GM18507 (cell line): ENCODE measurements around the gene ELF2.
"Not testable (repeated sequence)": the region's sequence is repeated elsewhere in the genome, so short reads cannot be mapped to it uniquely, and the experiment has no call there.

ENCODE experiments used
- DNase-seq: peaks from one replicate; pipeline ENCODE4 v3.0.0; 2011; ENCODE audit warnings: low read depth; ENCODE audit not compliant: insufficient read length; ENCODE audit errors: extremely low spot score
- FAIRE-seq: peaks from 2 replicates; lab custom pipeline; 2011; peaks lifted over from hg19 to GRCh38; lab: Jason Lieb, UNC

The ELF2 gene

DNA sequence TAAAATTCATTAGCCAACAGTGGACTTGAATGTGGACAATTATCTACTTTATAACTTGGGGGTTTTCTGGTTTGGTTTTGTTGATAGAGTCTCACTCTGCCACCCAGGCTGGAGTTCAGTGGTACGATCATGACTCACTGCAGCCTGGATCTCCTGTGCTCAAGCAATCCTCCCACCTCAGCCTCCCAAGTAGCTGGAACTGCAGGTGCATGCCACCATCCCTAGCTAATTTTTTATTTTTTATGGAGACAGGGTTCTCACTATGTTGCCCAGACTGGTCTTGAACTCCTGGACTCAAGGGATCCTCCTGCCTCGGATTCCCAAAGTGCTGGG is 12.4 kb upstream of the ELF2 start:
- DNase-seq (no peak), FAIRE-seq (no peak)

DNA sequence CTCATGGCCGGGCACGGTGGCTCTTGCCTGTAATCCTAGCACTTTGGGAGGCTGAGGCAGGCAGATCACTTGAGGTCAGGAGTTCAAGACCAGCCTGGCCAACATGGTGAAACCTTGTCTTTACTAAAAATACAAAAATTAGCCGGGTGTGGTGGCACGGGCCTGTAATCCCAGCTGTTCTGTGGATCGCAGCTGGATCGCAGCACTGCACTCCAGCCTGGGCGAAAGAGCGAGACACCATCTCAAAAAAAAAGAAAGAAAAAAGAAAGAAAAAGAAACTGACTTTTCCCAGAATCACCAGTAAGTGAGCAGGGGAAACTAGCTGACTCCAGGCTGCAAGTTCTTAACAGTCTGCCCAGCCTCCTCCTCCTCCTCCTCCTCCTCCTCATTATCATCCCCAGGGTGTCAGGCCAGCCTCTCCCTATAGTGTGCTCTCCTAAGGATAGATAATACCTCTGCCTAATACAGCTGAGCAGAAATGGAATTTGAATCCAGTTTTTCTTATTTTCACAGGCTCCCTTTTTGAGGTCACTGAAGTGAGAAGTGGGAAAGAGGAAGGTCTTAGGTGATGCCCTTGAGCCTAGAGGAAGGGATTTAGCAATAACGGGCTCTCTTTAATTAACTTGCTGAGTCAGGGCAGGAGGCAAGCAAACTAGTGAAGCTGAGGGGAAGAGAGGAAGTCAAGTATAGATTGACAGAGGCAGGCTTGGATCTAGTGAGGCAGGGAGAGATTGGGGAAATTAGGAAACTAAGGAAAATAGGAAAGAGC is 11.8 kb upstream of the ELF2 start:
- DNase-seq, result no peak

DNA sequence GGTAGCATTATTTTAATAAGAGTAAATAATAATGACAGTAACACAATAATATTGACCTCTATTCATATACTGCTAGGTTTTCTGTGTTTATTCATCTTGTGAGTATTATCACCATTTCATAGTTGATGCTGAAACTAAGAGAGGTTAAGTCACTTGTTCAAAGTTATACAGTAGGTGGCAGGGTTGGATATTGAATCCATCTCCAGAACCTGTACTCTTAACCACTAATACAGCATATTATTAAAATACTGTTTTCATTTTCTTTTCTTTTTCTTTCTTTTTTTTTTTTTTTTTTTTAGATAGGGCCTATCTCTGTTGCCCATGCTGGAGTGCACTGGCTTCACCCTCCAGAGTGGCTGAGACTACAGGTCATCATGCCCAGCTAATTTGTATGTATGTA is 7.1 kb upstream of the ELF2 start:
- DNase-seq (no peak), FAIRE-seq (peak; percentile 12)

More for the DNA sequence above, 11.8 kb upstream of the ELF2 start:
- FAIRE-seq, result no peak

DNA sequence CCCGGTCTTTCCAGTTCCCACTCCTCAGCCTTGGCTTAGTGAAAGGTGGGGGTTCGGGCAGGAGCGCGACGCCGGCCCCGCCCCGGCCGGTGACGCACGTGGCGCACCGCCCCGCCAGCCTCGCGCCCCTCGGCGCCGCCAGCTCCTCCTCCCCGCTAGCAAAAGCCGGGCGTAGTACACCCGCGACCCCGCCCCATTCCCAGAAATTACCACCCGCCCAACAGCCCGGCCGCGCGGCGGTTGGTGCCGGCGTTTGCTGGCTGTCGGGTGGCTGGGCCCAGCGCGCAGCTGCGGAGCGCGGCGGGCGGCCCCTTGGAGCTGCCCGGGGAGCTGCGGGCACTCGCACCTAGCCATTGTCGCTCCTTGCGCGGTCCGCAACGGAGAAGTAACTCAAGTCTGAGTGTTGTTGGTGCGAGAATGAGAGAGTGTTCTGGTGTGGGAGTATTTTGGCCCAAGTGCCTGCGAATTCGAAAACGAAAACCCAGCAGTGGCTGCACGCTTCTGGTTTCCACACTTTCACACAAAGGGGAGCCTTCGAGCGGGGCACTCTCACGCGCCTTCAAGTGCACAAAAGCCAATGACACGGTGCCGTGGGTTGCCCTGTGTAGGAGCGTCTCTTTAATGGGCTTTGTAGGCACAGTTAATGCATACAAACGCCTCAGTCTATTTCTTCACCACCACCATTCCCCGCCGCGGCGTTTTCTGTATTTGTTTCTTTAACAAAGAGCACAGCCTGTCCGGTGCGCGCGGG is 1.0 kb upstream of the ELF2 start:
- DNase-seq (peak; percentile 47), FAIRE-seq (peak; percentile 83)

DNA sequence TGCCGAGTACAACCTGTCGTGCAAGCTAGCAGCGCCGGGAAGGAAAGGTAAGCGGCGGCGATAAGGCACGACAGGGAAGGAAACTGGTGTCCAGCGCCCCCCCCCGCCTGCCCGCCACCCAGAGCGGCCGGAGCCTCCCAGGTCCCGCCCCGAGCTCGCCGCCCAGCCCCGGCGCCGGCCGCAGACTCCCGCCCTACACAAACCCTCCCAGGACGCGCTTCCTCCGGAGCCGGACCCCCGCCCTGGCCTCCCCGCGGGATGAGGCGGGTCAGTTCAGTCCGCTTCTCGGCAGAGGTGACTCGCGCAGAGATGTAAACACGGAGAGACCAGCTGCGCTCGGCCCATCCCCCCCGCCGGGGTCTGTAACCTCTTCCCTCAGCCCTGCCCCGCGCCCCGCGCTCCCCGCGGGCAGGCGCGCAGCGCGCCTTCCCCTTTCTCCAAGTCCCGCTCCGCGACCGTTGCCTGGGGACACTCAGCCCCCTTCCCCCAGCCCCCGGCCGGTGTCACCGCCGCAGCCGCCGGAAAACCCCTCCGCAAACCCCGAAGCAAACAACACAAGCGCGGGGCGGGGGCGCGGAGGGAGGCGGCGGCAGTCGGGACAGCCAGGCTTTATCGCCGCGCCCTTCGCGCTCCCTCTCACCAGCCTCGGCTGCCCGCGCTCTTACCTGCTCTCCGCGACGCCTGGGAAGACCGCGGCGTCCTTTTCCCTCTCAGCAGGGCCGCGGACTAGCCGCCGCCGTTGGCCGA is 543 bp downstream of the ELF2 start:
- DNase-seq (no peak), FAIRE-seq (no peak)

DNA sequence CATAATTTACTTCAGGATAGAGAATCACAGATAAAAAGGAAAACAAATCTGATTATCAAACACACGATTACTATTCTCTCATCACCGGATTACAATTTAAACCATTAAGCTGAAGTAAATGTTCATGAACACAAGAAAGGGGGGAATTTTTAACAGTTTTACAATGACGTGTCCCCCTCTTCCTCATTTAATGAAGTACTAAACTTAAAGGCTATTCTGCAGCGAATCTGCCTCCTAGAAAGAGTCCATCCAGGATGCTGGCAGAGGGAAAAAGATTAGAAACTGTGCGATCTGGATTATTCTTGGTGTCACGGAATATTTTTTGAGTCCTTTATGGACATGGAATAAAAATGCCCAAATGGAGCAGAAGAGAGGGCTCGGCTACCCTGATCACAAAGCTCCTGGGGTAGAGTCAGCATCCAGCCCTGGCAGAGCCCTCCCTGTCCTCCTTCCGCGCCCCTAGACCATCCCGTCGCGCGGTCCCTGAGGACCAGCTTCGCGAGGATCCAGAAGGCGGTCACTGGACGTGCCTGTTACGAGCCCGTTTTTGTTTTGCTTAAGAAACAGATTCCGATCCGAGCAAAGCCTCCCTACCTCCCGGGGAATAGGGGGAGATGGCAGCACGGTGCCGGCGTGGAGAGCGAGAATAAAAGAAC is 1.2 kb downstream of the ELF2 start:
- FAIRE-seq (no peak), DNase-seq (no peak)

DNA sequence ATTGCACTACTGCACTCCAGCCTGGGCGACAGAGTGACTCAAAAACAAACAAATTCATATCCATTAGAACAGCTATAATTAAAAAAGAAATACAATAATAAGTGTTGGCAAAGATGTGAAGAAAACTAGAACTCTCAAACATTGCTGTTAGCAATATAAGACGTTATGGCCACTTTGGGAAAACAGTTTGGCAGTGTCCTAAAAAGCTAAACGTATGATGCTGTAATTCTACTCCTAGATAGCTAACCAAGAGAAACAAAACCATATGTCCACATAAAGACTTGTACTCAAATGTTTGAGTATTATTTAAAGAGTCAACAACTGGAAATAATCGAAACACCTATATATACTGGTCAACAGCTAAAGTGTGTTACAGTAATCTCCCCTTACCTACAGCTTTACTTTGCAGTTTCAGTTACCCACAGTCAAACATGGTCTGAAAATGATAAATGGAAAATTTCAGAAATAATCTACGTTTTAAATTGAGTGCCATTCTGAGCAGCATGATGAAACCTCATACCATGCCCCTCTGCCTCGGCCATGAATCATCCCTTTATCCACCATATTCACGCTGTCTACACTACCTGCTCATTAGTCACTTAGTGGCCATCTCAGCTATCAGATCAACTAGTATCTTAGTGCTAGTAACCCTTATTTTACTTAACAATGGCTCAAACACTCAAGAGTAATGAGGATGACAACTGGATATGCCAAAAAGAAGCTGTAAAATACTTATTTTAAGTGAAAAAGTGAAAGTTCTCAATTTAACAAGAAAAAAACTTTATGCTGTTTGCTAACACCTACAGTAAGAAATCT is 4.9 kb downstream of the ELF2 start:
- no peak for FAIRE-seq
- no peak for DNase-seq

DNA sequence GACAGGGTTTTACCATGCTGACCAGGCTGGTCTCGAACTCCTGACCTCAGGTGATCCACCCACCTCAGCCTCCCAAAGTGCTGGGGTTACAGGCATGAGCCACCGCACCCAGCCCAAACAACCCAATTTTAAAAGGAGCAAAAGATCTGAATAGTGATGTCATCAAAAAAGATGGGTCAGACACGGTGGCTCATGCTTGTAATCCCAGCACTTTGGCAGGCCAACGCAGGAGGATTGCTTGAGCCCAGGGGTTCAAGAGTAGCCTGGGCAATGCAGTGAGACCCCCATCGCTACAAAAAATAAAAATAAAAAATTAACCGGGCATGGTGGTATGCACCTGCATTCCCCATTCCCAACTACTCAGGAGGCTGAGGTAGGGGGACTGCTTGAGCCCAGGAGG is 6.1 kb downstream of the ELF2 start:
- FAIRE-seq, result no peak

DNA sequence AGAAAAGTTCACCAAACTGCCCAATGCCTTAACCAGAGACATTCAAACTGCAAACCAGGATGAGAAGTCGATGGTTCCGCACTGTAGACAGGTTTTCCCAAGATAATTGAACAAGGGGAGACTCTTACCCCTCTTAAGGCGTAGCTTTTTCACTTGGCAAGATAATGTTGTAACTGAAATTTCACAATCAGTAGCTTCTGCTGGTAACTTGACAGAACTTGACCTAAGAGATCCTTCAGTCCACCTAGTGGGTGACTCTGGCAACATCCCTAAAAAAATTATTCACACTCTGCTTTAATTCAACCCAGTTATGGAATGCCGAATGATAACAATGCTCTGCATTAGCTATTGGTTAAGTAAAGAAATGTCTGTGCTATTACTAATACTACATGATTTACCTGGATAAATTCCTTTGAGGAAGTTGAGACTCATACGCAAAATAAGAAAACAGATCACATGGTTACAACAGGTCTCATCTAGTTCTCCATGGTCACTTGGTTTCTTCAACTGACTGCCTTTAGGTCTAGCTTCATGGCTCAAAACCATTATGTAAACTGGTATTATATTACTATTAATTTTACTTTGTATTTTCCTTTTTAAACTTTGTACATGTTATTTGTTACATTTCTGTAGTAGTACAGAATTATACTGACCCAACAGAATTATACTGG is 9.1 kb downstream of the ELF2 start:
- no peak for DNase-seq

More for the DNA sequence above, 6.1 kb downstream of the ELF2 start:
- no peak for DNase-seq

DNA sequence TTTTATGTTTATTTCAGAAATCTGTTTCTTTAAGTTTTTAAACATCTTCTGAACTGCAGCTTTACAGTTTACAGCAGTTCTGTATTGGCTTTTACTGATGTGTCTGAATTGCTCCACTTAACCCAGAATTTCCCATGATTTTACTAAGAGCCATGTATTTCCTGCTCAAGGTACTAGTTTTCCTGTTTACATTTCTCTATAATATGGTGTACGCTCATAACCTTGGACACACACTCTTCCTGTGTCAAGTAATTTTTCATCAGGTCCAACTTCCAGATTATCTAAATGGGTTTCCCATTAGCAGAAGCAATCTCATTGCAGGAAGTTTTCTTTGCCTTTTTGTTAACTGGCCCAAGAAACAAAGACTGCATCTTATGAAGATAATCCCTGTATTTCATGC is 12.3 kb downstream of the ELF2 start:
- FAIRE-seq, result no peak
- no peak for DNase-seq

More for the DNA sequence above, 9.1 kb downstream of the ELF2 start:
- peak; percentile 18 for FAIRE-seq

DNA sequence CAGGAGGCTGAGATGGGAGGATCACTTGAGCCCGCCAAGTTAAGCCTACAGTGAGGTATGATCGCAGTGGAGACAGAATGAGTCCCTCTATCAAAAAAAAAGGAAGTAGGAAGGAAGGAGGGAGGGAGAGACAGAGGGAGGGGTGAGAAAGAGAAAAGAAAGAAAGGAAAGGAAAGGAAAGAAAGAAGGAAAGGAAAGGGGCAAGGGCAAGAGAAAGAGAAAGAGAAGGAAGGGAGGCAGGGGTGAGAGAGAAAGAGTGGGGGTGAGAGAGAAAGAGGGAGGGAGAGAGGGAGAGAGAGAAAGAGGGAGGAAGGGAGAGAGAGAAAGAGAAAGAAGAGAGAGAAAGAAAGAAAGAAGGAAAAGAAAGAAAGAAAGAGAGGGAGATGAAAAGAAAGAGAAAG is 13.2 kb downstream of the ELF2 start:
- FAIRE-seq (no peak), DNase-seq (no peak)

DNA sequence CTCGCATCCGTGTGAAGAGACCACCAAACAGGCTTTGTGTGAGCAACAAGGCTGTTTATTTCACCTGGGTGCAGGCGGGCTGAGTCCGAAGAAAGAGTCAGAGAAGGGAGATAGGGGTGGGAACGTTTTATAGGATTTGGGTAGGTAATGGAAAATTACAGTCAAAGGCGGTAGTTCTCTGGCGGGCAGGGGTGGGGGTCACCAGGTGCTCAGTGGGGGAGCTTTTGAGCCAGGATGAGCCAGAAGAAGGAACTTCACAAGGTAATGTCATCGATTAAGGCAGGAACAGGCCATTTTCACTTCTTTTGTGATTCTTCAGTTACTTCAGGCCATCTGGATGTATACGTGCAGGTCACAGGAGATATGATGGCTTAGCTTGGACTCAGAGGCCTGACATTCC is 19.0 kb downstream of the ELF2 start:
- FAIRE-seq, result not testable (repeated sequence)

DNA sequence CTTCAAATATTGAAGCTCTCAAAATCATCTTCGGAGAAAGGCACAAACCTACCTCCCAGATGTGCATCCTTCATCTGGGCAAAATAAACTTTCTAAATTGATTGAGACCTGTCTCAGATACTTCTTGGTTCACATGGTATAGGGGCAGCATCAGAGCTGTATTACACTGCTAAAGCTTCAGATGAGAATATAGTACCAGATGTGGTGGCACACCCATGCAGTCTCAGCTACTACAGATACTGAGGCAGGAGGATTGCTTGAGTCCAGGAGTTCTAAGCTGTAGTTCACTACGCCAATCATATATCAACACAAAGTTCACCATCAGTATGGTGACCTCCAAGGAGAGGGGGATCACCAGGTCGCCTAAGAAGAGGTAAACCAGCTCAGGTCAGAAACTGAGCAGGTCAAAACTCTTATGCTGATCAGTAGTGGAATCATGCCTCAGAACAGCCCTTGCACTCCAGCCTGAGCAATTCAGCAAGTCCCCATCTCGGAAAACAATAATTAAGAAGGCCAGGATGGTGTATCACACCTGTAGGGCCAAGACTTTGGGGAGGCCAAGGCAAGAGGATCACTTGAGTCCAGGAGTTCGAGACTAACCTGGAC is 22.0 kb downstream of the ELF2 start:
- FAIRE-seq (no peak), DNase-seq (no peak)

More for the DNA sequence above, 19.0 kb downstream of the ELF2 start:
- DNase-seq, result not testable (repeated sequence)

DNA sequence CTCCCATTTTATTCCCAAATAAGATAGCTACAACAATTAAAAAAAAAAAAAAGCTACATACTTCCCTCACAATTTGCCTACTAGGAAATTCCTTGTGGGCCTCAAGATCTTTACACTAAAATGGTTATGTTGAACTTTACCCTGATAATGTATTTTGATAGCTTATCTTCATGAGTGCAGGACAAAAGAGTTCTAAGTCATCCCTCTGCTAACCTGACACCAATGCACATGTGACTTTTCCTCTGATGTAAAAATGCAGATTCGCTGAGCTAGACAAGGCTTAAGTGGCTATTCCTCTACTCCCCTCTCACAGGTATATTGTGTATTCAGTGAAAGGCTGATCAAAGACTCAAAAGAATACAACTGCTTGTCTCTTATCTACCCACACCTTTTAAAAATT is 22.5 kb downstream of the ELF2 start:
- no peak for FAIRE-seq

DNA sequence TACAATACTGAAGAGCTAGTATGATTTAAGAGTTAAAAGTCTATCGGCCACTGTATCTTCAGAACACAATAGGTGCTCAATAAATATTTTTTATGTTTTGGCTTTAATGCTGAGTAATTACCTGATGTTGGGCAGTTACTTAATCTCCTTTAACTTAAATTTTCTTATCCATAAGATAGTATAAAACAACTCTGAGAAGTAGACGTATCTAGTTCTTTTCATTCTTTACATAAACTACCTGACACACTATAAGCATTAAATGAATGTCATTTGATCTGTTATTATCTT is 22.9 kb downstream of the ELF2 start:
- DNase-seq, result no peak
- FAIRE-seq, result no peak

More for the DNA sequence above, 22.5 kb downstream of the ELF2 start:
- no peak for DNase-seq

DNA sequence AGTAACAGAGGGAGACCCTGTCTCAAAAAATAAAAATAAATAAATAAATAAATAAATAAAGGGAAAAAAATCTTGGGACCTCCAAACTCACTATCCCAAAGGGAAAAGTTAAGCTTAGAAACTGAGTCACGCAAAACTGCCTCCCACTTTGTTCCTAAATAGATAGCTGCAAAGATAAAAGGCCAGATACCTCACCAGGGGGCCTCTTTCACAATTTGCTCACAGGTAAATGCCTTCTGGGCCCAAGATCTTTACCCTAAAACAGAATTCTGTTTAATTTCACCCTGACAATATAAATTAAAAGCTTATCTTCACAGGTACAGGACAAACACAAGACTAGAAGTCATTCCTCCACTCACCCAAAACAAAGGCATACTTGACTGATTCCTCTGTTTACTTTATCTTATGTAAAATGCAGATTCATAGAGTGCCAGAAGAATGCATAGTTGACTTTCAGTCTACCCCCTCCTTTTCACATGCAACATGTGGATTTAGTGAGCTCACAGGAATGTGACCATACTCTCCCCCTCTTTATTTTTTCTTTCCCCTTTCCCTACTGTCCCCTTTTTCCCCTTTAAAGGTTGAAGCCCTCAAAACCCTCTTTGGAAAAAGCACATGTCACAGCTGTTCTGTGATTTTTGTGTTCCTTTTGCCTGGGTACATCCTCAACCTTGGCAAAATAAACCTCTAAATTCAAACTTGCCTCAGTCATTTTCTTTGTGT is 23.4 kb downstream of the ELF2 start:
- FAIRE-seq (no peak), DNase-seq (no peak)

DNA sequence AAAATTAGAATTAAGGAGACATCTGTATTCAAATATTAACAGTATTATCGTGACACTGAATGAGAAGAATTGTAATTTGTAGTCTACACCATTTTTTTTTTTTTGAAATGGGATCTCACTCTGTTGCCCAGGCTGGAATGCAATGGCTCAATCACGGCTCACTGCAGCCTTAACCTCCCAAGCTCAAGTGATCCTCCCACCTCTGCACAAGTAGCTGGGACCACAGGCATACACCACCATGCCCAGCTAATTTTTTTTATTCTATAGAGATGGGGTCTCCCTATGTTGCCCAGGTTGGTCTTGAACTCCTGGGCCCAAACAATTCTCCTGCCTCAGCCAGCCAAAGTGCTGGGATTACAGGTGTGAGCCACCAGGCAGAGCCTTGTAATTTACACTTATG is 24.8 kb downstream of the ELF2 start:
- DNase-seq, result no peak
- no peak for FAIRE-seq
